ENCODE data around the gene PLCB2.
A peak's percentile ranks its signal among the peaks of the same experiment; 100 is the strongest.

PLCB2 gene
- total RNA-seq, result 220 to 279 reads per million in 2 donors

- DNase-seq, result peak; percentile 32 to 82 (median 59)
These were observed at the start of gene PLCB2 for GRCh38 chr15:40307421-40308211. Gene PLCB2, minus strand, starts transcription at chr15:40307935. Its CDS starts 263 bp downstream, at chr15:40307672.

- no peak for DNase-seq
These were observed 49.5 kb upstream of the PLCB2 start for GRCh38 chr15:40357246-40357645.

- DNase-seq, result no peak
These were observed 48.3 kb upstream of the PLCB2 start for GRCh38 chr15:40355976-40356585.

GRCh38 chr15:40354408-40355171 is 46.9 kb upstream of the PLCB2 start:
- DNase-seq, result no peak

GRCh38 chr15:40353697-40354096 is 46.0 kb upstream of the PLCB2 start:
- no peak for DNase-seq

GRCh38 chr15:40352281-40352901 is 44.7 kb upstream of the PLCB2 start:
- no peak for DNase-seq

- DNase-seq, result no peak
These were observed 41.4 kb upstream of the PLCB2 start for GRCh38 chr15:40349163-40349562.

- DNase-seq, result no peak
These were observed 40.7 kb upstream of the PLCB2 start for GRCh38 chr15:40348474-40348870.

GRCh38 chr15:40347559-40348473 is 40.1 kb upstream of the PLCB2 start:
- DNase-seq, result no peak

- no peak for DNase-seq
These were observed 39.1 kb upstream of the PLCB2 start for GRCh38 chr15:40346579-40347558.

GRCh38 chr15:40345867-40346578 is 38.3 kb upstream of the PLCB2 start:
- DNase-seq, result no peak

GRCh38 chr15:40345225-40345866 is 37.6 kb upstream of the PLCB2 start:
- no peak for DNase-seq

- peak in 4 of 5 experiments; percentile 48 to 74 (median 55) for DNase-seq
These were observed 36.9 kb upstream of the PLCB2 start for GRCh38 chr15:40344631-40345120.

GRCh38 chr15:40344217-40344616 is 36.5 kb upstream of the PLCB2 start:
- no peak for DNase-seq

GRCh38 chr15:40343512-40343911 is 35.8 kb upstream of the PLCB2 start:
- DNase-seq, result no peak

- DNase-seq, result no peak
These were observed 34.9 kb upstream of the PLCB2 start for GRCh38 chr15:40342416-40343320.

GRCh38 chr15:40340740-40341400 is 33.1 kb upstream of the PLCB2 start, which contains the start of gene CCDC9B:
Gene CCDC9B, minus strand, starts transcription at chr15:40340939. Its CDS starts 120 bp downstream, at chr15:40340819.
- no peak for DNase-seq
